A549 (cell line): ENCODE results near the gene PRXL2B.

Source experiments
- CEBPB ChIP-seq, 2 experiments: fragments of >200 bp in 1 of 2; sonication (Bioruptor Twin) in 1 of 2; formaldehyde crosslinking in 1 of 2; IDR thresholded peaks; 2 replicates each; pipeline ENCODE4 v1.6.1; 2012 to 2016
- CHD2 ChIP-seq: fragments of 150-350 bp; IDR thresholded peaks from 2 replicates; pipeline ENCODE4 v1.6.1; 2014; ENCODE audit warnings: low read length; ENCODE audit not compliant: partially characterized antibody
- CTCF ChIP-seq: fragments of >200 bp; sonication (Bioruptor Twin); formaldehyde crosslinking; IDR thresholded peaks from 3 replicates; pipeline ENCODE4 v1.5.1; 2016
- HDAC2 ChIP-seq: fragments of 200-600 bp; sonication (generic); IDR thresholded peaks from 2 replicates; pipeline ENCODE4 v1.6.1; 2016
- MAFK ChIP-seq: fragments of 450-650 bp; IDR thresholded peaks from 2 replicates; pipeline ENCODE4 v1.6.1; 2014; ENCODE audit not compliant: partially characterized antibody
- MAZ ChIP-seq: fragments of 150-350 bp; IDR thresholded peaks from 2 replicates; pipeline ENCODE4 v1.6.1; 2014; ENCODE audit warnings: antibody characterized with exemption, low read depth, low read length, borderline replicate concordance
- MYC ChIP-seq: IDR thresholded peaks from 2 replicates; pipeline ENCODE4 v1.6.1; 2012; ENCODE audit warnings: mild to moderate bottlenecking, inconsistent platforms, low read length, improper control_type of control experiment, borderline replicate concordance
- PHF8 ChIP-seq: fragments of 200-600 bp; sonication (generic); IDR thresholded peaks from 2 replicates; pipeline ENCODE4 v1.6.1; 2016; ENCODE audit warnings: low read depth, mild to moderate bottlenecking, antibody characterized with exemption, moderate library complexity, borderline replicate concordance
- POLR2A ChIP-seq: IDR thresholded peaks from 2 replicates; pipeline ENCODE4 v1.6.1; 2012; ENCODE audit warnings: mild to moderate bottlenecking, low read length
- POLR2AphosphoS2 ChIP-seq: conservative IDR thresholded peaks from 2 replicates; pipeline ENCODE4 v1.6.1; 2012; ENCODE audit warnings: low read length, improper control_type of control experiment, inconsistent platforms
- RAD21 ChIP-seq, 2 experiments: fragments of >200 bp in 1 of 2; sonication (Bioruptor Twin) in 1 of 2; formaldehyde crosslinking in 1 of 2; IDR thresholded peaks in 1 of 2; conservative IDR thresholded peaks in 1 of 2; 2 replicates in 1 of 2; 3 replicates in 1 of 2; pipeline ENCODE4 v1.6.1; 2012 to 2018; ENCODE audit warnings: inconsistent platforms in 1 of 2
- RNF2 ChIP-seq: fragments of 200-600 bp; sonication (generic); IDR thresholded peaks from 2 replicates; pipeline ENCODE4 v1.6.1; 2016; ENCODE audit warnings: low read depth, mild to moderate bottlenecking, antibody characterized with exemption, moderate library complexity, borderline replicate concordance
- TFCP2L1 ChIP-seq: fragments of 250-450 bp; sonication (Bioruptor Pico); IDR thresholded peaks from 2 replicates; pipeline ENCODE4 v1.5.0; 2021; ENCODE audit warnings: mild to moderate bottlenecking

- TF ChIP-seq CTCF (no peak), CHD2 (no peak), PHF8 (no peak), POLR2A (no peak), TFCP2L1 (no peak), RNF2 (no peak), MAFK (no peak), CEBPB (IDR thresholded peaks at IDR 0.05) (no peak), RAD21 (conservative IDR thresholded peaks at IDR 0.05 in 1 of 2, IDR thresholded peaks at IDR 0.05 in 1 of 2) (no peak), MAZ (no peak), POLR2AphosphoS2 (no peak), HDAC2 (no peak), MYC (no peak)
These were observed 26.2 kb downstream of the PRXL2B start for GRCh38 chr1:2612591-2613365.
